MCF 10A (cell line): Measurements from ENCODE around the gene POC5. TPM values are rescaled to one million over a fixed set of nuclear protein-coding genes. Genes with fewer than 3 reads are reported as not detected.

Experiments
- BruUV-seq: library from RNA; stranded (reverse); fragments of 400-500 nt; replicated peaks from 2 replicates; lab custom pipeline; 2021; lab: Mats Ljungman, UMichigan
- CTCF ChIA-PET: fragments of 300-600 bp; sonication (Branson Sonifier 250); formaldehyde crosslinking; extraction: SDS; loops from one replicate; lab custom pipeline; 2021; ENCODE audit warnings: antibody characterized with exemption, inconsistent platforms; lab: Yijun Ruan, JAX
- POLR2A ChIA-PET: fragments of 300-600, 350-650 bp; sonication (Branson Sonifier 250); formaldehyde crosslinking; extraction: SDS; loops from one replicate; lab custom pipeline; 2020; ENCODE audit warnings: antibody characterized with exemption, inconsistent platforms; lab: Yijun Ruan, JAX
- DNase-seq: peaks from one replicate; pipeline ENCODE4 v3.0.0-alpha.2; 2018; ENCODE audit not compliant: unreplicated experiment
- H3K27ac Mint-ChIP-seq: one replicate; pipeline ENCODE4 v1.8.0; 2022; ENCODE audit warnings: mild to moderate bottlenecking, low read depth, mixed read lengths; ENCODE audit not compliant: unreplicated experiment
- H3K27me3 Mint-ChIP-seq: one replicate; pipeline ENCODE4 v1.8.0; 2022; ENCODE audit warnings: mixed read lengths; ENCODE audit not compliant: insufficient read depth, unreplicated experiment
- H3K36me3 Mint-ChIP-seq: one replicate; pipeline ENCODE4 v1.8.0; 2022; ENCODE audit warnings: mild to moderate bottlenecking, moderate library complexity, mixed read lengths; ENCODE audit not compliant: insufficient read depth, unreplicated experiment
- H3K4me1 Mint-ChIP-seq: one replicate; pipeline ENCODE4 v1.8.0; 2022; ENCODE audit warnings: mixed read lengths; ENCODE audit not compliant: insufficient read depth, unreplicated experiment
- H3K4me3 Mint-ChIP-seq: one replicate; pipeline ENCODE4 v1.8.0; 2022; ENCODE audit warnings: mild to moderate bottlenecking, moderate library complexity, mixed read lengths; ENCODE audit not compliant: unreplicated experiment
- H3K9me3 Mint-ChIP-seq: one replicate; pipeline ENCODE4 v1.8.0; 2022; ENCODE audit warnings: mixed read lengths; ENCODE audit not compliant: unreplicated experiment
- CTCF ChIP-seq: fragments of 200-600 bp; IDR thresholded peaks from one replicate; pipeline ENCODE4 v1.8.0; 2022; ENCODE audit warnings: antibody characterized with exemption, mild to moderate bottlenecking; ENCODE audit not compliant: unreplicated experiment
- intact Hi-C: fragments of 100-400 bp; cut with micrococcal nuclease; formaldehyde crosslinking; loops from 2 replicates; pipeline ENCODE4 v1.14.1; 2022
- total RNA-seq: library from RNA; stranded (reverse); gene quantifications from 2 replicates; pipeline ENCODE4 v1.2.3, GENCODE V29; 2022

The POC5 gene
- total RNA-seq, 1 experiment from 2014 or later = 14.3 TPM

- peak; percentile 18 for DNase-seq
- BruUV-seq = no TSS peak
- no peaks in the 10 kb centered on the region for H3K4me1 Mint-ChIP-seq
- POLR2A ChIA-PET = no interaction called here
- no peak for TF ChIP-seq CTCF
- no peak overlapping the region for H3K4me3 Mint-ChIP-seq
- CTCF ChIA-PET = interaction anchor here (0.6 kb wide), 1 partner anchor 18 kb away, joined by 4 read pairs; no protein-coding TSS in a partner anchor
- H3K27me3 Mint-ChIP-seq = no peaks in the 10 kb centered on the region
- intact Hi-C loops = no loop called here
- no peak overlapping the region for H3K27ac Mint-ChIP-seq
- H3K36me3 Mint-ChIP-seq = no peaks in the 10 kb centered on the region
- H3K9me3 Mint-ChIP-seq = no peaks in the 10 kb centered on the region
Observed at GRCh38 chr5:75640395-75640794, 76.8 kb downstream of the POC5 start.

- peak; percentile 7 for DNase-seq
- intact Hi-C loops = no loop called here
- BruUV-seq = no TSS peak
- Mint-ChIP-seq H3K27me3 (no peaks in the 10 kb centered on the region), H3K36me3 (no peaks in the 10 kb centered on the region), H3K4me3 (no peak overlapping the region), H3K27ac (no peak overlapping the region), H3K9me3 (no peaks in the 10 kb centered on the region), H3K4me1 (no peaks in the 10 kb centered on the region)
- CTCF ChIA-PET = interaction anchor here (0.6 to 1.5 kb wide), 5 partner anchors 17 to 41 kb away, joined by 3 to 4 read pairs (median 3); no protein-coding TSS in a partner anchor
- POLR2A ChIA-PET = no interaction called here
- no peak for TF ChIP-seq CTCF
Observed at GRCh38 chr5:75639535-75640311, 77.5 kb downstream of the POC5 start.

GRCh38 chr5:75637949-75638348 lies 79.3 kb downstream of the POC5 start:
- Mint-ChIP-seq H3K27ac (no peak overlapping the region), H3K9me3 (no peaks in the 10 kb centered on the region), H3K36me3 (no peaks in the 10 kb centered on the region), H3K27me3 (no peaks in the 10 kb centered on the region), H3K4me3 (no peak overlapping the region), H3K4me1 (no peaks in the 10 kb centered on the region)
- intact Hi-C loops = no loop called here
- POLR2A ChIA-PET = no interaction called here
- no peak for DNase-seq
- no peak for TF ChIP-seq CTCF
- BruUV-seq = no TSS peak
- CTCF ChIA-PET = interaction anchor here (0.9 kb wide), 1 partner anchor 16 kb away, joined by 4 read pairs; no protein-coding TSS in a partner anchor

- ChIA-PET POLR2A (no interaction called here), CTCF (no interaction called here)
- Mint-ChIP-seq H3K9me3 (no peaks in the 10 kb centered on the region), H3K4me3 (no peak overlapping the region), H3K36me3 (no peaks in the 10 kb centered on the region), H3K27me3 (no peaks in the 10 kb centered on the region), H3K27ac (no peak overlapping the region), H3K4me1 (no peaks in the 10 kb centered on the region)
- intact Hi-C loops = no loop called here
- DNase-seq = no peak
- no peak for TF ChIP-seq CTCF
- BruUV-seq = no TSS peak
Observed at GRCh38 chr5:75632321-75632720, 84.9 kb downstream of the POC5 start.
